ENCODE results near the gene TBX4. TPM values are rescaled to one million over a fixed set of nuclear protein-coding genes. Genes with fewer than 3 reads are reported as not detected.
"Not testable (repeated sequence)": the region's sequence is repeated elsewhere in the genome, so short reads cannot be mapped to it uniquely, and the experiment has no call there.

The TBX4 gene
- total RNA-seq, 1 experiment from 2014 or later: not detected

- no peak for DNase-seq (ENCODE audit: low read depth, low spot score)
- in situ Hi-C loops (cut with HindIII; ENCODE audit: low pct_unique_long_range_greater_than_20kb, low sequenced_read_pairs): no loop called here
Observed at GRCh38 chr17:61519754-61520440, 67.7 kb downstream of the TBX4 start.

GRCh38 chr17:61520897-61521296 lies 68.7 kb downstream of the TBX4 start:
- in situ Hi-C loops (cut with HindIII; ENCODE audit: low pct_unique_long_range_greater_than_20kb, low sequenced_read_pairs): no loop called here
- no peak for DNase-seq (ENCODE audit: low read depth, low spot score)

GRCh38 chr17:61522088-61522487 lies 69.9 kb downstream of the TBX4 start:
- DNase-seq (ENCODE audit: low read depth, low spot score): no peak
- in situ Hi-C loops (cut with HindIII; ENCODE audit: low pct_unique_long_range_greater_than_20kb, low sequenced_read_pairs): no loop called here

- in situ Hi-C loops (cut with HindIII; ENCODE audit: low pct_unique_long_range_greater_than_20kb, low sequenced_read_pairs): no loop called here
Observed at GRCh38 chr17:61524319-61524718, 72.1 kb downstream of the TBX4 start.

GRCh38 chr17:61527441-61527840 lies 75.2 kb downstream of the TBX4 start:
- DNase-seq (ENCODE audit: low read depth, low spot score); in situ Hi-C loops (cut with HindIII; ENCODE audit: low pct_unique_long_range_greater_than_20kb, low sequenced_read_pairs): not testable (repeated sequence)

More at GRCh38 chr17:61524319-61524718, 72.1 kb downstream of the TBX4 start:
- DNase-seq (ENCODE audit: low read depth, low spot score): no peak

- DNase-seq (ENCODE audit: low read depth, low spot score): no peak
- in situ Hi-C loops (cut with HindIII; ENCODE audit: low pct_unique_long_range_greater_than_20kb, low sequenced_read_pairs): no loop called here
Observed at GRCh38 chr17:61528171-61528570, 75.9 kb downstream of the TBX4 start.

- DNase-seq (ENCODE audit: low read depth, low spot score): no peak
- in situ Hi-C loops (cut with HindIII; ENCODE audit: low pct_unique_long_range_greater_than_20kb, low sequenced_read_pairs): no loop called here
Observed at GRCh38 chr17:61531223-61531622, 79.0 kb downstream of the TBX4 start.

GRCh38 chr17:61532826-61533225 lies 80.6 kb downstream of the TBX4 start:
- in situ Hi-C loops (cut with HindIII; ENCODE audit: low pct_unique_long_range_greater_than_20kb, low sequenced_read_pairs): no loop called here
- no peak for DNase-seq (ENCODE audit: low read depth, low spot score)

GRCh38 chr17:61533797-61534196 lies 81.6 kb downstream of the TBX4 start:
- in situ Hi-C loops (cut with HindIII; ENCODE audit: low pct_unique_long_range_greater_than_20kb, low sequenced_read_pairs): no loop called here
- no peak for DNase-seq (ENCODE audit: low read depth, low spot score)

GRCh38 chr17:61534414-61534813 lies 82.2 kb downstream of the TBX4 start:
- in situ Hi-C loops (cut with HindIII; ENCODE audit: low pct_unique_long_range_greater_than_20kb, low sequenced_read_pairs): no loop called here
- no peak for DNase-seq (ENCODE audit: low read depth, low spot score)

Other genes starting within 250 kb of the TBX4 start
- gene TBX2, start 52.6 kb upstream of the TBX4 start, total RNA-seq (2014; rRNA removed; shearing (Covaris generic)): 25.2 and 27.7 TPM in 2 replicates
- gene NACA2, start 138.8 kb downstream of the TBX4 start, total RNA-seq (2014; rRNA removed; shearing (Covaris generic)): not detected in 2 replicates